Measurements from ENCODE around the gene SMPD1. TPM values are rescaled to one million over a fixed set of nuclear protein-coding genes. Genes with fewer than 3 reads are reported as not detected.

The SMPD1 gene
- polyA plus RNA-seq, 4 donors: 22.0 to 41.2 (median 29.3) TPM

GRCh38 chr11:6433998-6434660 is 43.9 kb downstream of the SMPD1 start:
- Histone ChIP-seq H3K9me3 (ENCODE audit: control insufficient read depth in 2 of 2, insufficient read depth in 1 of 2, low read depth in 1 of 2, low read length in 1 of 2) (no peaks in the 10 kb centered on the region), H3K27me3 (ENCODE audit: control insufficient read depth in 3 of 3, insufficient read depth in 3 of 3, low read length in 3 of 3) (no peaks in the 10 kb centered on the region), H3K36me3 (ENCODE audit: control insufficient read depth in 3 of 3, insufficient read depth in 2 of 3, low read depth in 1 of 3, low read length in 3 of 3) (peaks cover 0 to 3% (median 0%) of the 10 kb centered on the region in 3 donors), H3K4me1 (ENCODE audit: control insufficient read depth in 3 of 3, insufficient read depth in 2 of 3, low read depth in 1 of 3, low read length in 2 of 3) (peaks cover 0 to 1% (median 0%) of the 10 kb centered on the region in 3 donors), H3K4me3 (ENCODE audit: low read depth in 1 of 3, low read length in 3 of 3) (no peak overlapping the region), H3K27ac (ENCODE audit: low read depth in 1 of 3, low read length in 2 of 3) (no peak overlapping the region)
- 54 to 71% (median 61%) methylated on average over 5 of the region's 5 CpGs for WGBS, 3 donors
- FAIRE-seq (no peak), DNase-seq (peak in 1 of 2 donors; percentile 13)

- FAIRE-seq (no peak), DNase-seq (no peak)
- WGBS, 3 donors: 91 to 92% (median 91%) methylated on average over 12 of the region's 12 CpGs
- H3K27ac ChIP-seq (ENCODE audit: low read depth in 1 of 3, low read length in 2 of 3): no peak overlapping the region
- H3K4me3 ChIP-seq (ENCODE audit: low read depth in 1 of 3, low read length in 3 of 3): no peak overlapping the region
- no peaks in the 10 kb centered on the region for H3K27me3 ChIP-seq (ENCODE audit: control insufficient read depth in 3 of 3, insufficient read depth in 3 of 3, low read length in 3 of 3)
- H3K9me3 ChIP-seq (ENCODE audit: control insufficient read depth in 2 of 2, insufficient read depth in 1 of 2, low read depth in 1 of 2, low read length in 1 of 2): no peaks in the 10 kb centered on the region
- H3K36me3 ChIP-seq (ENCODE audit: control insufficient read depth in 3 of 3, insufficient read depth in 2 of 3, low read depth in 1 of 3, low read length in 3 of 3): no peaks in the 10 kb centered on the region
- peaks cover 0 to 17% (median 0%) of the 10 kb centered on the region in 3 donors for H3K4me1 ChIP-seq (ENCODE audit: control insufficient read depth in 3 of 3, insufficient read depth in 2 of 3, low read depth in 1 of 3, low read length in 2 of 3)
Observed at GRCh38 chr11:6437423-6437822, 47.1 kb downstream of the SMPD1 start.

GRCh38 chr11:6437993-6438392 is 47.7 kb downstream of the SMPD1 start:
- peak in 1 of 2 donors; percentile 33 for DNase-seq
- H3K4me1 ChIP-seq (ENCODE audit: control insufficient read depth in 3 of 3, insufficient read depth in 2 of 3, low read depth in 1 of 3, low read length in 2 of 3): peaks cover 0 to 17% (median 0%) of the 10 kb centered on the region in 3 donors
- no peak overlapping the region for H3K4me3 ChIP-seq (ENCODE audit: low read depth in 1 of 3, low read length in 3 of 3)
- FAIRE-seq: no peak
- no peak overlapping the region for H3K27ac ChIP-seq (ENCODE audit: low read depth in 1 of 3, low read length in 2 of 3)
- 62 to 72% (median 66%) methylated on average over 3 of the region's 3 CpGs for WGBS, 3 donors
- no peaks in the 10 kb centered on the region for H3K36me3 ChIP-seq (ENCODE audit: control insufficient read depth in 3 of 3, insufficient read depth in 2 of 3, low read depth in 1 of 3, low read length in 3 of 3)
- no peaks in the 10 kb centered on the region for H3K9me3 ChIP-seq (ENCODE audit: control insufficient read depth in 2 of 2, insufficient read depth in 1 of 2, low read depth in 1 of 2, low read length in 1 of 2)
- no peaks in the 10 kb centered on the region for H3K27me3 ChIP-seq (ENCODE audit: control insufficient read depth in 3 of 3, insufficient read depth in 3 of 3, low read length in 3 of 3)

GRCh38 chr11:6438979-6439571 is 48.8 kb downstream of the SMPD1 start:
- FAIRE-seq: no peak

GRCh38 chr11:6440906-6441358 is 50.7 kb downstream of the SMPD1 start, which contains the start of gene HPX:
TSS of gene HPX (minus strand) at chr11:6440987. CDS start at chr11:6440963, 24 bp downstream.
- DNase-seq (no peak), FAIRE-seq (no peak)
- Histone ChIP-seq H3K4me1 (ENCODE audit: control insufficient read depth in 3 of 3, insufficient read depth in 2 of 3, low read depth in 1 of 3, low read length in 2 of 3) (peaks cover 0 to 20% (median 0%) of the 10 kb centered on the region in 3 donors), H3K27ac (ENCODE audit: low read depth in 1 of 3, low read length in 2 of 3) (no peak within 1 kb of the TSS), H3K27me3 (ENCODE audit: control insufficient read depth in 3 of 3, insufficient read depth in 3 of 3, low read length in 3 of 3) (no peaks in the 10 kb centered on the region), H3K4me3 (ENCODE audit: low read depth in 1 of 3, low read length in 3 of 3) (no peak within 1 kb of the TSS), H3K9me3 (ENCODE audit: control insufficient read depth in 2 of 2, insufficient read depth in 1 of 2, low read depth in 1 of 2, low read length in 1 of 2) (no peaks in the 10 kb centered on the region), H3K36me3 (ENCODE audit: control insufficient read depth in 3 of 3, insufficient read depth in 2 of 3, low read depth in 1 of 3, low read length in 3 of 3) (no peaks in the 10 kb centered on the region)
- WGBS, 3 donors: 80 to 93% (median 87%) methylated on average over 3 of the region's 3 CpGs

More at GRCh38 chr11:6438979-6439571, 48.8 kb downstream of the SMPD1 start:
- H3K9me3 ChIP-seq (ENCODE audit: control insufficient read depth in 2 of 2, insufficient read depth in 1 of 2, low read depth in 1 of 2, low read length in 1 of 2): no peaks in the 10 kb centered on the region
- H3K4me1 ChIP-seq (ENCODE audit: control insufficient read depth in 3 of 3, insufficient read depth in 2 of 3, low read depth in 1 of 3, low read length in 2 of 3): peaks cover 0 to 20% (median 0%) of the 10 kb centered on the region in 3 donors
- H3K27ac ChIP-seq (ENCODE audit: low read depth in 1 of 3, low read length in 2 of 3): no peak overlapping the region
- H3K4me3 ChIP-seq (ENCODE audit: low read depth in 1 of 3, low read length in 3 of 3): no peak overlapping the region
- H3K36me3 ChIP-seq (ENCODE audit: control insufficient read depth in 3 of 3, insufficient read depth in 2 of 3, low read depth in 1 of 3, low read length in 3 of 3): no peaks in the 10 kb centered on the region
- 4 to 8% (median 7%) methylated on average over 1 of the region's 1 CpG for WGBS, 3 donors
- peak; percentile 76 to 79 for DNase-seq
- H3K27me3 ChIP-seq (ENCODE audit: control insufficient read depth in 3 of 3, insufficient read depth in 3 of 3, low read length in 3 of 3): no peaks in the 10 kb centered on the region

GRCh38 chr11:6442441-6442840 is 52.2 kb downstream of the SMPD1 start:
- H3K9me3 ChIP-seq (ENCODE audit: control insufficient read depth in 2 of 2, insufficient read depth in 1 of 2, low read depth in 1 of 2, low read length in 1 of 2): no peaks in the 10 kb centered on the region
- FAIRE-seq (no peak), DNase-seq (no peak)
- H3K4me3 ChIP-seq (ENCODE audit: low read depth in 1 of 3, low read length in 3 of 3): no peak overlapping the region
- H3K27ac ChIP-seq (ENCODE audit: low read depth in 1 of 3, low read length in 2 of 3): no peak overlapping the region
- no peaks in the 10 kb centered on the region for H3K27me3 ChIP-seq (ENCODE audit: control insufficient read depth in 3 of 3, insufficient read depth in 3 of 3, low read length in 3 of 3)
- H3K36me3 ChIP-seq (ENCODE audit: control insufficient read depth in 3 of 3, insufficient read depth in 2 of 3, low read depth in 1 of 3, low read length in 3 of 3): peaks cover 0 to 4% (median 0%) of the 10 kb centered on the region in 3 donors
- WGBS, 3 donors: 88 to 98% (median 98%) methylated on average over 4 of the region's 4 CpGs
- peaks cover 0 to 20% (median 0%) of the 10 kb centered on the region in 3 donors for H3K4me1 ChIP-seq (ENCODE audit: control insufficient read depth in 3 of 3, insufficient read depth in 2 of 3, low read depth in 1 of 3, low read length in 2 of 3)

GRCh38 chr11:6443269-6444003 is 53.2 kb downstream of the SMPD1 start:
- WGBS, 3 donors: 29 to 33% (median 30%) methylated on average over 5 of the region's 5 CpGs
- Histone ChIP-seq H3K27me3 (ENCODE audit: control insufficient read depth in 3 of 3, insufficient read depth in 3 of 3, low read length in 3 of 3) (no peaks in the 10 kb centered on the region), H3K4me3 (ENCODE audit: low read depth in 1 of 3, low read length in 3 of 3) (no peak overlapping the region), H3K9me3 (ENCODE audit: control insufficient read depth in 2 of 2, insufficient read depth in 1 of 2, low read depth in 1 of 2, low read length in 1 of 2) (no peaks in the 10 kb centered on the region), H3K4me1 (ENCODE audit: control insufficient read depth in 3 of 3, insufficient read depth in 2 of 3, low read depth in 1 of 3, low read length in 2 of 3) (peaks cover 0 to 20% (median 0%) of the 10 kb centered on the region in 3 donors), H3K27ac (ENCODE audit: low read depth in 1 of 3, low read length in 2 of 3) (no peak overlapping the region), H3K36me3 (ENCODE audit: control insufficient read depth in 3 of 3, insufficient read depth in 2 of 3, low read depth in 1 of 3, low read length in 3 of 3) (peaks cover 0 to 8% (median under 1%) of the 10 kb centered on the region in 3 donors)
- FAIRE-seq (no peak), DNase-seq (peak; percentile 56 to 68)

Measured in small intestine (tissue), 7 donors.